ENCODE measurements around the gene RWDD2A. TPM values are rescaled to one million over a fixed set of nuclear protein-coding genes. Genes with fewer than 3 reads are reported as not detected.

RWDD2A gene
- total and polyA plus RNA-seq, 9 of the 15 experiments (the other 6 are each of a cell fraction or from before 2014, with no cell fraction given), result 1.6 to 4.7 (median 2.1) TPM

DNA sequence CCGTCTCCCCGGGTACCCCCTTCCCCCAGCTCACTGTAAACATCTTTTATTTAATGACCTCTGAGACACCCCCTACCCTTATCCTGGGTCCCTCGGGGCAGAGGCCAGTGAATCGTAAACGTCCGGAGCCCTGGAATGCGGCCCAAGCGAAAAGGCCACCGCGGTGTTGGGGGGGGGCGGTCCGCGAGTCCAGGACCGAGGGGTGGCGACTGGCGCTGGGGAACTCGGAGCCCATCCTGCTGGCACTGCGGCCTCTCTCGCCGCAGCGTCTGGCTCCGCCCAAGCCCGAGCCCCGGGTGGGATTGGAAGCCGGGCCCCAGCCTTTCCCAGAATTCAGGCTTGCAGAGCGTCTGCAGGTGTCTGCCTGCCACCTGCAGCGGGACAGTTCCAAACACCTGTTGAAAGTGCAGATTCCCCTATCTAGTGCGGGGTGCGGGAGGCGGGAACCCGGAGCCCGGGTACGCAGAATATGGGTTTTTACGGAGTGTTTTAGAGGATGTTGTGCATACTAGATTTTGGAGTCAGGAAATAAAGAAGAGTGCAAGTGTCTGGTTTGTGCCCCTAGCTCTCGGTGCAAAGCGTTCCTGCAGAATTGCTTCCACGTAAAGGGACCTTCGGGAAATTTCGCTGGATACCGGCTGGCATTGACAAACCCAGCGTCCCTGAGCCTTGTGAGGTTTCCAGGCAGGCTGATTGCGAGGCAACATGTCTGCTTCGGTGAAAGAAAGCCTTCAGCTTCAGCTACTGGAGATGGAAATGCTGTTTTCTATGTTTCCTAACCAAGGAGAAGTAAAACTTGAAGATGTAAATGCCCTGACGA lies 800 bp downstream of the RWDD2A start (continued):
- TF ChIP-seq, protein P1, sequence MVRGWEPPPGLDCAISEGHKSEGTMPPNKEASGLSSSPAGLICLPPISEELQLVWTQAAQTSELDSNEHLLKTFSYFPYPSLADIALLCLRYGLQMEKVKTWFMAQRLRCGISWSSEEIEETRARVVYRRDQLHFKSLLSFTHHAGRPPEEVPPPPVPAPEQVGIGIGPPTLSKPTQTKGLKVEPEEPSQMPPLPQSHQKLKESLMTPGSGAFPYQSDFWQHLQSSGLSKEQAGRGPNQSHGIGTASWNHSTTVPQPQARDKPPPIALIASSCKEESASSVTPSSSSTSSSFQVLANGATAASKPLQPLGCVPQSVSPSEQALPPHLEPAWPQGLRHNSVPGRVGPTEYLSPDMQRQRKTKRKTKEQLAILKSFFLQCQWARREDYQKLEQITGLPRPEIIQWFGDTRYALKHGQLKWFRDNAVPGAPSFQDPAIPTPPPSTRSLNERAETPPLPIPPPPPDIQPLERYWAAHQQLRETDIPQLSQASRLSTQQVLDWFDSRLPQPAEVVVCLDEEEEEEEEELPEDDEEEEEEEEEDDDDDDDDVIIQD (CRISPR knock-in tag; IDR thresholded peaks at IDR 0.05), result no peak
- TF ChIP-seq, protein P2, sequence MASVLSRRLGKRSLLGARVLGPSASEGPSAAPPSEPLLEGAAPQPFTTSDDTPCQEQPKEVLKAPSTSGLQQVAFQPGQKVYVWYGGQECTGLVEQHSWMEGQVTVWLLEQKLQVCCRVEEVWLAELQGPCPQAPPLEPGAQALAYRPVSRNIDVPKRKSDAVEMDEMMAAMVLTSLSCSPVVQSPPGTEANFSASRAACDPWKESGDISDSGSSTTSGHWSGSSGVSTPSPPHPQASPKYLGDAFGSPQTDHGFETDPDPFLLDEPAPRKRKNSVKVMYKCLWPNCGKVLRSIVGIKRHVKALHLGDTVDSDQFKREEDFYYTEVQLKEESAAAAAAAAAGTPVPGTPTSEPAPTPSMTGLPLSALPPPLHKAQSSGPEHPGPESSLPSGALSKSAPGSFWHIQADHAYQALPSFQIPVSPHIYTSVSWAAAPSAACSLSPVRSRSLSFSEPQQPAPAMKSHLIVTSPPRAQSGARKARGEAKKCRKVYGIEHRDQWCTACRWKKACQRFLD (CRISPR knock-in tag; IDR thresholded peaks at IDR 0.05), result no peak
- no peak for TF ChIP-seq HSF4 (CRISPR knock-in tag; IDR thresholded peaks at IDR 0.05; ENCODE audit: borderline replicate concordance)
- no peak for TF ChIP-seq CHD4 (IDR thresholded peaks at IDR 0.05; ENCODE audit: insufficient read depth, insufficient replicate concordance, low read depth, low read length, poor library complexity, severe bottlenecking)
- TF ChIP-seq, protein P3, sequence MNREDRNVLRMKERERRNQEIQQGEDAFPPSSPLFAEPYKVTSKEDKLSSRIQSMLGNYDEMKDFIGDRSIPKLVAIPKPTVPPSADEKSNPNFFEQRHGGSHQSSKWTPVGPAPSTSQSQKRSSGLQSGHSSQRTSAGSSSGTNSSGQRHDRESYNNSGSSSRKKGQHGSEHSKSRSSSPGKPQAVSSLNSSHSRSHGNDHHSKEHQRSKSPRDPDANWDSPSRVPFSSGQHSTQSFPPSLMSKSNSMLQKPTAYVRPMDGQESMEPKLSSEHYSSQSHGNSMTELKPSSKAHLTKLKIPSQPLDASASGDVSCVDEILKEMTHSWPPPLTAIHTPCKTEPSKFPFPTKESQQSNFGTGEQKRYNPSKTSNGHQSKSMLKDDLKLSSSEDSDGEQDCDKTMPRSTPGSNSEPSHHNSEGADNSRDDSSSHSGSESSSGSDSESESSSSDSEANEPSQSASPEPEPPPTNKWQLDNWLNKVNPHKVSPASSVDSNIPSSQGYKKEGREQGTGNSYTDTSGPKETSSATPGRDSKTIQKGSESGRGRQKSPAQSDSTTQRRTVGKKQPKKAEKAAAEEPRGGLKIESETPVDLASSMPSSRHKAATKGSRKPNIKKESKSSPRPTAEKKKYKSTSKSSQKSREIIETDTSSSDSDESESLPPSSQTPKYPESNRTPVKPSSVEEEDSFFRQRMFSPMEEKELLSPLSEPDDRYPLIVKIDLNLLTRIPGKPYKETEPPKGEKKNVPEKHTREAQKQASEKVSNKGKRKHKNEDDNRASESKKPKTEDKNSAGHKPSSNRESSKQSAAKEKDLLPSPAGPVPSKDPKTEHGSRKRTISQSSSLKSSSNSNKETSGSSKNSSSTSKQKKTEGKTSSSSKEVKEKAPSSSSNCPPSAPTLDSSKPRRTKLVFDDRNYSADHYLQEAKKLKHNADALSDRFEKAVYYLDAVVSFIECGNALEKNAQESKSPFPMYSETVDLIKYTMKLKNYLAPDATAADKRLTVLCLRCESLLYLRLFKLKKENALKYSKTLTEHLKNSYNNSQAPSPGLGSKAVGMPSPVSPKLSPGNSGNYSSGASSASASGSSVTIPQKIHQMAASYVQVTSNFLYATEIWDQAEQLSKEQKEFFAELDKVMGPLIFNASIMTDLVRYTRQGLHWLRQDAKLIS (CRISPR knock-in tag; IDR thresholded peaks at IDR 0.05), result 0 out of 2 replicates have a peak, but pooled peaks have one; percentile 12
- peak in 1 of 2 experiments; percentile 70; a peak in 1 of 4 replicates for TF ChIP-seq TEAD1 (CRISPR knock-in tag; IDR thresholded peaks at IDR 0.05)
- TF ChIP-seq BRD4 (IDR thresholded peaks at IDR 0.05), result no peak
- no peak for TF ChIP-seq SNRNP70 (optimal IDR thresholded peaks at IDR 0.05; ENCODE audit: low read depth, low read length)
- TF ChIP-seq KLF16 (IDR thresholded peaks at IDR 0.05), result no peak
- TF ChIP-seq CTBP1 (IDR thresholded peaks at IDR 0.05; ENCODE audit: borderline replicate concordance), result no peak
- TF ChIP-seq, protein P4, sequence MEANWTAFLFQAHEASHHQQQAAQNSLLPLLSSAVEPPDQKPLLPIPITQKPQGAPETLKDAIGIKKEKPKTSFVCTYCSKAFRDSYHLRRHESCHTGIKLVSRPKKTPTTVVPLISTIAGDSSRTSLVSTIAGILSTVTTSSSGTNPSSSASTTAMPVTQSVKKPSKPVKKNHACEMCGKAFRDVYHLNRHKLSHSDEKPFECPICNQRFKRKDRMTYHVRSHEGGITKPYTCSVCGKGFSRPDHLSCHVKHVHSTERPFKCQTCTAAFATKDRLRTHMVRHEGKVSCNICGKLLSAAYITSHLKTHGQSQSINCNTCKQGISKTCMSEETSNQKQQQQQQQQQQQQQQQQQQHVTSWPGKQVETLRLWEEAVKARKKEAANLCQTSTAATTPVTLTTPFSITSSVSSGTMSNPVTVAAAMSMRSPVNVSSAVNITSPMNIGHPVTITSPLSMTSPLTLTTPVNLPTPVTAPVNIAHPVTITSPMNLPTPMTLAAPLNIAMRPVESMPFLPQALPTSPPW (CRISPR knock-in tag; IDR thresholded peaks at IDR 0.05), result peak; percentile 34; the same call in 1 of the 2 replicates
- TF ChIP-seq, protein P5, sequence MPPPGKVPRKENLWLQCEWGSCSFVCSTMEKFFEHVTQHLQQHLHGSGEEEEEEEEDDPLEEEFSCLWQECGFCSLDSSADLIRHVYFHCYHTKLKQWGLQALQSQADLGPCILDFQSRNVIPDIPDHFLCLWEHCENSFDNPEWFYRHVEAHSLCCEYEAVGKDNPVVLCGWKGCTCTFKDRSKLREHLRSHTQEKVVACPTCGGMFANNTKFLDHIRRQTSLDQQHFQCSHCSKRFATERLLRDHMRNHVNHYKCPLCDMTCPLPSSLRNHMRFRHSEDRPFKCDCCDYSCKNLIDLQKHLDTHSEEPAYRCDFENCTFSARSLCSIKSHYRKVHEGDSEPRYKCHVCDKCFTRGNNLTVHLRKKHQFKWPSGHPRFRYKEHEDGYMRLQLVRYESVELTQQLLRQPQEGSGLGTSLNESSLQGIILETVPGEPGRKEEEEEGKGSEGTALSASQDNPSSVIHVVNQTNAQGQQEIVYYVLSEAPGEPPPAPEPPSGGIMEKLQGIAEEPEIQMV (tag; conservative IDR thresholded peaks at IDR 0.05; ENCODE audit: low read depth), result peak; percentile 52; the same call in 1 of the 2 replicates

All from K562 (cell line).